GM18907 (cell line): ENCODE data around the gene CRYBG3.

Experiments
- ATAC-seq: cut with Tn5 transposase; IDR thresholded peaks from one replicate; pipeline ENCODE4 v1.9.1; 2021; ENCODE audit warnings: mild to moderate bottlenecking, moderate library complexity; ENCODE audit not compliant: unreplicated experiment

The CRYBG3 gene

GRCh38 chr3:97970956-97971620 lies 149.3 kb downstream of the CRYBG3 start:
- ATAC-seq: no peak

- ATAC-seq: peak; percentile 91
Measured at GRCh38 chr3:97971679-97972567, 150.1 kb downstream of the CRYBG3 start, which contains the start of gene RIOX2. TSS of gene RIOX2 (minus strand) at chr3:97972431. CDS start at chr3:97967593, 4,838 bp downstream.

GRCh38 chr3:97972976-97973375 lies 151.2 kb downstream of the CRYBG3 start:
- ATAC-seq: no peak

GRCh38 chr3:97974996-97975395 lies 153.2 kb downstream of the CRYBG3 start:
- peak; percentile 23 for ATAC-seq

- ATAC-seq: no peak
Measured at GRCh38 chr3:97975466-97975865, 153.7 kb downstream of the CRYBG3 start.

- ATAC-seq: no peak
Measured at GRCh38 chr3:97979610-97980009, 157.8 kb downstream of the CRYBG3 start.

- ATAC-seq: no peak
Measured at GRCh38 chr3:97981886-97982285, 160.1 kb downstream of the CRYBG3 start.

- ATAC-seq: no peak
Measured at GRCh38 chr3:97983933-97984491, 162.2 kb downstream of the CRYBG3 start.

- no peak for ATAC-seq
Measured at GRCh38 chr3:97987306-97987705, 165.5 kb downstream of the CRYBG3 start.

- ATAC-seq: no peak
Measured at GRCh38 chr3:97988784-97989568, 167.2 kb downstream of the CRYBG3 start.

GRCh38 chr3:97990624-97991292 lies 168.9 kb downstream of the CRYBG3 start:
- no peak for ATAC-seq

- ATAC-seq: no peak
Measured at GRCh38 chr3:97991293-97991682, 169.5 kb downstream of the CRYBG3 start.

- no peak for ATAC-seq
Measured at GRCh38 chr3:97992547-97993173, 170.8 kb downstream of the CRYBG3 start.

- ATAC-seq: no peak
Measured at GRCh38 chr3:97993526-97993925, 171.7 kb downstream of the CRYBG3 start.

GRCh38 chr3:97994328-97994945 lies 172.6 kb downstream of the CRYBG3 start:
- ATAC-seq: no peak
